ENCODE measurements around the gene MMP20.
A peak's percentile ranks its signal among the peaks of the same experiment; 100 is the strongest.

The MMP20 gene

GRCh38 chr11:102623998-102624397 is 1.1 kb downstream of the MMP20 start:
- H3K4me3 ChIP-seq (ENCODE audit: low read length) = no peak overlapping the region
- no peak for DNase-seq (ENCODE audit: low read depth)
- TF ChIP-seq CTCF (IDR thresholded peaks at IDR 0.05; ENCODE audit: insufficient read depth, low read depth, low read length, missing control alignments) = no peak

- TF ChIP-seq CTCF (IDR thresholded peaks at IDR 0.05; ENCODE audit: insufficient read depth, low read depth, low read length, missing control alignments) = no peak
- no peak for DNase-seq (ENCODE audit: low read depth)
- no peak overlapping the region for H3K4me3 ChIP-seq (ENCODE audit: low read length)
Measured at GRCh38 chr11:102623128-102623527, 2.0 kb downstream of the MMP20 start.

- no peak for TF ChIP-seq CTCF (IDR thresholded peaks at IDR 0.05; ENCODE audit: insufficient read depth, low read depth, low read length, missing control alignments)
- no peak for DNase-seq (ENCODE audit: low read depth)
Measured at GRCh38 chr11:102622258-102622657, 2.9 kb downstream of the MMP20 start.

GRCh38 chr11:102620818-102621561 is 4.1 kb downstream of the MMP20 start:
- H3K4me3 ChIP-seq (ENCODE audit: low read length) = no peak overlapping the region
- DNase-seq (ENCODE audit: low read depth) = peak; percentile 61

More at GRCh38 chr11:102622258-102622657, 2.9 kb downstream of the MMP20 start:
- H3K4me3 ChIP-seq (ENCODE audit: low read length) = no peak overlapping the region

GRCh38 chr11:102620179-102620578 is 5.0 kb downstream of the MMP20 start:
- H3K4me3 ChIP-seq (ENCODE audit: low read length) = no peak overlapping the region
- no peak for TF ChIP-seq CTCF (IDR thresholded peaks at IDR 0.05; ENCODE audit: insufficient read depth, low read depth, low read length, missing control alignments)
- DNase-seq (ENCODE audit: low read depth) = no peak

More at GRCh38 chr11:102620818-102621561, 4.1 kb downstream of the MMP20 start:
- no peak for TF ChIP-seq CTCF (IDR thresholded peaks at IDR 0.05; ENCODE audit: insufficient read depth, low read depth, low read length, missing control alignments)

- DNase-seq (ENCODE audit: low read depth) = peak; percentile 24
- no peak overlapping the region for H3K4me3 ChIP-seq (ENCODE audit: low read length)
- TF ChIP-seq CTCF (IDR thresholded peaks at IDR 0.05; ENCODE audit: insufficient read depth, low read depth, low read length, missing control alignments) = no peak
Measured at GRCh38 chr11:102617466-102618008, 7.6 kb downstream of the MMP20 start.
